GM12801 (cell line): ENCODE data around the gene TMEM33.

Experiments
- CTCF ChIP-seq: IDR thresholded peaks from one replicate; pipeline ENCODE4 v1.5.1; 2011; ENCODE audit warnings: control low read depth; ENCODE audit not compliant: insufficient read length; ENCODE audit errors: extremely low read depth

The TMEM33 gene

GRCh38 chr4:41943506-41943905 lies 8.3 kb downstream of the TMEM33 start:
- TF ChIP-seq CTCF = no peak

GRCh38 chr4:41944089-41944488 lies 8.9 kb downstream of the TMEM33 start:
- no peak for TF ChIP-seq CTCF

GRCh38 chr4:41949531-41949930 lies 14.3 kb downstream of the TMEM33 start:
- TF ChIP-seq CTCF = no peak

GRCh38 chr4:41957634-41958033 lies 22.4 kb downstream of the TMEM33 start:
- no peak for TF ChIP-seq CTCF

- no peak for TF ChIP-seq CTCF
These were observed 27.9 kb downstream of the TMEM33 start for GRCh38 chr4:41963105-41963504.

GRCh38 chr4:41964401-41964800 lies 29.2 kb downstream of the TMEM33 start:
- no peak for TF ChIP-seq CTCF

GRCh38 chr4:41967392-41967791 lies 32.2 kb downstream of the TMEM33 start:
- TF ChIP-seq CTCF = no peak

GRCh38 chr4:41969671-41970070 lies 34.4 kb downstream of the TMEM33 start:
- TF ChIP-seq CTCF = no peak
